A549 (cell line): ENCODE measurements around the gene MPPED1. TPM values are rescaled to one million over a fixed set of nuclear protein-coding genes. Genes with fewer than 3 reads are reported as not detected.

Experiments
- ATAC-seq, 2 experiments: fragments of 200-7000 bp in 1 of 2; fragments of >200 bp in 1 of 2; cut with Nextera tagmentation in 1 of 2; cut with Tn5 transposase in 1 of 2; 3 replicates each; pipeline versions ENCODE4 v1.8.0 to v1.9.1; 2018 to 2020; ENCODE audit warnings: mild to moderate bottlenecking in 1 of 2, moderate library complexity in 1 of 2
- CTCF ChIA-PET: fragments of 300-600 bp; sonication (Branson Sonifier 250); formaldehyde crosslinking; extraction: SDS; loops from one replicate; lab custom pipeline; 2021; ENCODE audit warnings: antibody characterized with exemption, inconsistent platforms; lab: Yijun Ruan, JAX
- POLR2A ChIA-PET: fragments of 350-600 bp; formaldehyde crosslinking; extraction: SDS; loops from one replicate; lab custom pipeline; 2021; ENCODE audit warnings: antibody characterized with exemption, inconsistent platforms; lab: Yijun Ruan, JAX
- DNase-seq, 2 experiments: peaks; one replicate each; pipeline versions ENCODE4 v3.0.0 to v3.0.0-alpha.2; 2011 to 2016; ENCODE audit warnings: low read depth in 1 of 2, low spot score in 1 of 2
- FAIRE-seq: peaks from 2 replicates; lab custom pipeline; 2011; peaks lifted over from hg19 to GRCh38; lab: Jason Lieb, UNC
- H3K27ac ChIP-seq, 2 experiments: fragments of >200 bp; sonication (Bioruptor Twin); formaldehyde crosslinking; 3 replicates each; pipeline ENCODE4 v1.5.1; 2016 to 2017
- H3K4me1 ChIP-seq: fragments of >200 bp; sonication (Bioruptor Twin); formaldehyde crosslinking; 3 replicates; pipeline ENCODE4 v1.6.1; 2016
- H3K4me2 ChIP-seq: fragments of >200 bp; sonication (Bioruptor Twin); formaldehyde crosslinking; 3 replicates; pipeline ENCODE4 v1.6.1; 2016
- H3K4me3 ChIP-seq: fragments of >200 bp; sonication (Bioruptor Twin); formaldehyde crosslinking; 3 replicates; pipeline ENCODE4 v1.5.1; 2016
- H3K9me3 ChIP-seq: fragments of >200 bp; sonication (Bioruptor Twin); formaldehyde crosslinking; 3 replicates; pipeline ENCODE4 v1.6.1; 2016
- BHLHE40 ChIP-seq: IDR thresholded peaks from 2 replicates; pipeline ENCODE4 v1.6.1; 2012; ENCODE audit warnings: low read depth, low read length, inconsistent platforms
- CBX2 ChIP-seq: fragments of 200-600 bp; sonication (generic); IDR thresholded peaks from 2 replicates; pipeline ENCODE4 v1.6.1; 2016; ENCODE audit warnings: low read depth, mild to moderate bottlenecking, borderline replicate concordance
- CEBPB ChIP-seq, 2 experiments: fragments of >200 bp in 1 of 2; sonication (Bioruptor Twin) in 1 of 2; formaldehyde crosslinking in 1 of 2; IDR thresholded peaks; 2 replicates each; pipeline ENCODE4 v1.6.1; 2012 to 2016
- CHD2 ChIP-seq: fragments of 150-350 bp; IDR thresholded peaks from 2 replicates; pipeline ENCODE4 v1.6.1; 2014; ENCODE audit warnings: low read length; ENCODE audit not compliant: partially characterized antibody
- EHMT2 ChIP-seq: fragments of 200-600 bp; sonication (generic); IDR thresholded peaks from 2 replicates; pipeline ENCODE4 v1.6.1; 2016; ENCODE audit warnings: antibody characterized with exemption, low read depth, mild to moderate bottlenecking, moderate library complexity
- ELK1 ChIP-seq: fragments of 150-350 bp; IDR thresholded peaks from 2 replicates; pipeline ENCODE4 v1.6.1; 2014; ENCODE audit warnings: low read depth, mild to moderate bottlenecking, low read length
- ESRRA ChIP-seq: fragments of 150-350 bp; IDR thresholded peaks from 2 replicates; pipeline ENCODE4 v1.6.1; 2014; ENCODE audit warnings: mild to moderate bottlenecking, low read length, borderline replicate concordance
- FOSL2 ChIP-seq, 2 experiments: fragments of 450-650 bp in 1 of 2; fragments of >200 bp in 1 of 2; sonication (Bioruptor Twin) in 1 of 2; formaldehyde crosslinking; IDR thresholded peaks; 2 replicates each; pipeline versions ENCODE4 v1.5.0 to v1.6.1; 2016 to 2020; ENCODE audit warnings: mild to moderate bottlenecking in 1 of 2, moderate library complexity in 1 of 2
- FOXS1 ChIP-seq: fragments of 250-450 bp; sonication (Bioruptor Pico); IDR thresholded peaks from 2 replicates; pipeline ENCODE4 v1.5.0; 2020; ENCODE audit warnings: mild to moderate bottlenecking, moderate library complexity
- HDAC2 ChIP-seq: fragments of 200-600 bp; sonication (generic); IDR thresholded peaks from 2 replicates; pipeline ENCODE4 v1.6.1; 2016
- HEYL ChIP-seq: fragments of 250-450 bp; sonication (Bioruptor Pico); IDR thresholded peaks from 2 replicates; pipeline ENCODE4 v1.8.0; 2021; ENCODE audit warnings: mild to moderate bottlenecking, moderate library complexity
- HOXB5 ChIP-seq: fragments of 250-450 bp; sonication (Bioruptor Pico); IDR thresholded peaks from 2 replicates; pipeline ENCODE4 v1.5.0; 2020; ENCODE audit warnings: mild to moderate bottlenecking, moderate library complexity
- JUNB ChIP-seq: fragments of >200 bp; sonication (Bioruptor Twin); formaldehyde crosslinking; IDR thresholded peaks from 2 replicates; pipeline ENCODE4 v1.6.1; 2016
- MAFK ChIP-seq: fragments of 450-650 bp; IDR thresholded peaks from 2 replicates; pipeline ENCODE4 v1.6.1; 2014; ENCODE audit not compliant: partially characterized antibody
- NFE2L2 ChIP-seq: fragments of 150-350 bp; conservative IDR thresholded peaks from 2 replicates; pipeline ENCODE4 v1.6.1; 2014; ENCODE audit warnings: low read length
- NR3C1 ChIP-seq: fragments of >200 bp; sonication (Bioruptor Twin); formaldehyde crosslinking; IDR thresholded peaks from 3 replicates; pipeline ENCODE4 v1.6.1; 2017
- REST ChIP-seq: fragments of 200-600 bp; sonication (generic); IDR thresholded peaks from 2 replicates; pipeline ENCODE4 v1.6.1; 2016; ENCODE audit warnings: antibody characterized with exemption, mild to moderate bottlenecking, moderate library complexity
- SREBF2 ChIP-seq: fragments of 450-650 bp; IDR thresholded peaks from 2 replicates; pipeline ENCODE4 v1.6.1; 2014; ENCODE audit warnings: mild to moderate bottlenecking, moderate library complexity
- TP53 ChIP-seq: fragments of 250-450 bp; sonication (Bioruptor Pico); IDR thresholded peaks from 2 replicates; pipeline ENCODE4 v1.5.0; 2021; ENCODE audit warnings: mild to moderate bottlenecking, moderate library complexity
- USF2 ChIP-seq: fragments of 450-650 bp; IDR thresholded peaks from 2 replicates; pipeline ENCODE4 v1.6.1; 2014; ENCODE audit warnings: antibody characterized with exemption
- ZFP36 ChIP-seq: fragments of 450-650 bp; IDR thresholded peaks from 2 replicates; pipeline ENCODE4 v1.6.1; 2014; ENCODE audit warnings: borderline replicate concordance; ENCODE audit not compliant: partially characterized antibody
- WGBS: methylation state at CpG from one replicate; pipeline ENCODE4 v1.1.6; 2017; ENCODE audit errors: missing lambda C conversion rate; 5-methylcytosine and 5-hydroxymethylcytosine counted together
- polyA plus RNA-seq, 4 experiments: library from polyadenylated mRNA; depleted of rRNA in 3 of 4; stranded (reverse); fragments of >200 nt; fragmentation: RNase III in 1 of 4; extraction: RNeasy Plus Mini Kit Qiagen cat#74134 plus additional on column Dnase treatment in 1 of 4; gene quantifications; 2 replicates in 3 of 4; 3 replicates in 1 of 4; pipeline ENCODE4 v1.2.3, GENCODE V29; 2011 to 2017

MPPED1 gene
- polyA plus RNA-seq, 2 of the 4 experiments (the other 2 are of a cell fraction) = not detected

- TF ChIP-seq ELK1 (no peak), TP53 (no peak), HEYL (no peak), CBX2 (no peak)
These were observed 131.1 kb downstream of the MPPED1 start (continued) for GRCh38 chr22:43542681-43543521.

- POLR2A ChIA-PET = no interaction called here
- H3K4me1 ChIP-seq = no peaks in the 10 kb centered on the region
- FAIRE-seq = no peak
- H3K9me3 ChIP-seq = no peaks in the 10 kb centered on the region
- CTCF ChIA-PET = interaction anchor here (0.6 kb wide), 1 partner anchor 50 kb away, joined by 3 read pairs; no protein-coding TSS in a partner anchor
- no peak overlapping the region for H3K4me2 ChIP-seq
- no peak for DNase-seq
- TF ChIP-seq JUNB (no peak), EHMT2 (no peak), FOSL2 (IDR thresholded peaks at IDR 0.05) (no peak), FOSL2 (CRISPR knock-in tag; IDR thresholded peaks at IDR 0.05) (no peak), HOXB5 (no peak), NFE2L2 (no peak), USF2 (no peak), MAFK (no peak), ZFP36 (no peak), CHD2 (no peak), FOXS1 (no peak), NR3C1 (no peak), BHLHE40 (no peak), REST (no peak), HDAC2 (no peak), SREBF2 (no peak), ESRRA (no peak), CEBPB (IDR thresholded peaks at IDR 0.05) (no peak)
- no peak overlapping the region for H3K4me3 ChIP-seq
- no peak for ATAC-seq
- 43% methylated on average over 9 of the region's 12 CpGs for WGBS
- no peak overlapping the region for H3K27ac ChIP-seq
These were observed 131.9 kb downstream of the MPPED1 start for GRCh38 chr22:43543522-43544288.
